Stimulated activated CD8-positive, alpha-beta memory T cell treated with anti-CD3 and anti-CD28 coated beads, Interleukin-7, amount 100 ng/mL, for 24 hours (primary cell): ENCODE measurements around the gene METTL5.
A peak's percentile ranks its signal among the peaks of the same experiment; 100 is the strongest.
"Not testable (repeated sequence)": the region's sequence is repeated elsewhere in the genome, so short reads cannot be mapped to it uniquely, and the experiment has no call there.

Experiments used
- DNase-seq: peaks from one replicate; pipeline ENCODE4 v3.0.0-alpha.2; 2020; ENCODE audit warnings: low read depth

METTL5 gene

DNA sequence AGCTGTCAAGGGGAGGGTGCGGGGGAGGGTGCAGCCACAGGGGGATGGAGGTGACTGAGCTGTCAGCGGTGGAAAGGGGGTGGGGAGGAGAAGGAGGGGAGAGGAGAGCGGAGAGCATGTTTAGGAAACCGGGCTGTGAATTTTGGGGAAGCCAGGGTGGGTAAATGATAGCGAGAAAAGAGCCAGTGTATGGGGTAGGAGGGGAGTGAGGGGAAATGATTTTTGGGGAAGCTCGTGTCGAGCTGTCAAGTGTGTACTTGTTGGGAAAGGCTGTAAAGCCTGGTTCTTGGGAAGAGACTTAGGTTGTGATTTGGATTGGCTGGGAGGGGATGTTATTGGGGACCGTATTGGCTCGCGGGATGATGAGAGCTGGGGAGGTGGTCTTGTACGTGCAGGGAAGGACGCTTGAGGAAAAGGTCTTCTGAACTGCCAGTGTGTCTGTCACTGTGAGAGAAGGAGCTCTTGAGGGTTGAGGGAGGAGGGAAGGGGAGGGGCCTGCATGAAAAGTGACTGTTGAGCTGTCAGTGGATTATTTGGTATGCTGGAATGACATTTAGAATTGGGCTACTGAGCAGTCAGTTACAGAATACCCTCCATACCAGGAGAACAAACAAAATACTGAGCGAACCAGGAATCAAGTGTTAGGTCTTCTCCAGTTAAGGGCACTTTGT, 3.6 kb upstream of the METTL5 start:
- DNase-seq = peak; percentile 18

GRCh38 chr2:169827272-169828140, 2.8 kb upstream of the METTL5 start, which contains the start of gene UBR3:
Gene UBR3, plus strand, starts transcription at chr2:169827454. Its CDS starts 54 bp downstream, at chr2:169827508.
- DNase-seq = peak; percentile 81

- DNase-seq = no peak
Measured at GRCh38 chr2:169823996-169824372, 721 bp downstream of the METTL5 start.

DNA sequence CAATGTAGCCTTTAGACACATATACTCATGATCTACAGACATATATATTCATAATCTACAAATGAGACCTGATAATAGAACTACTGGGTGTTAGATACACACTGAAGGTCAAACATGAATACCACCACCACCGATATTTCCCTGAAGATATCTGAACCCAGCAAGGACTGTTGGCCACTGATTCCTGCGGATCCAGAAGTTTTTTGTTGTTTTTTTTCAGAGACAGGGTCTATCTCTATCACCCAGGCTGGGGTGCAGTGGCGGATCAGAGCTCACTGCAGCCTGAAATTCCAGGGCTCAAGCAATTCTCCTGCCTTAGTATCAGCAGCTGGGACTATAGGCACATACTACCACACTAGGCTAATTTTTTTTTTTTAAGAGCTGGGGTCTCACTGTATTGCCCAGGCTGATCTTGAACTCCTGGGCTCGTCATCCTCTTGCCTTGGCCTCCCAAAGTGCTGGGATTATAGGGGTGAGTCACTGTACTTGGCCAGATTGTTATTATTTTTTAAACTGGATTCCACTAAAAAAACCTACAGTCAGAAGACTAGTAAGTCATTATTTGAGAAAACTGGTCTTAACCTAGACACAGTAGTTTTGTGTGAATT, 1.8 kb downstream of the METTL5 start:
- no peak for DNase-seq

DNA sequence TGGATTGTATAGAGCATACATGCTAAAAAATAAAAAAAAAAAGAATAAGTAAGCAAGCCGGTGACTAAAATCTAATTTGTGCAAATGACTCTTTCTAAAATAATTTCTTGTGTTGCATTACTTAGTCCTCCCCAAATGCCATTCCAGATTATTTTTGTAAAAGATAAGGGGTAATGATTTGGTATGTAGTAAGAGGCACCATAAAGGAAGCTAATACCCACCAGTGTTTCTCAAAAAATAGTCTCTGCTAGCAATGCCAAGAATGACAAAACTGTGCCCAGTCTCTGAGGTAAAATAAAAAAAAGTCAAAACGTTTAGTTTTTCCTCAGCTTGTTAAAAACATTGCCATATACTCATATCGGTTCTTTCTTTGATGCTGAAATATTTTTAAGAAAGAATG, 2.7 kb downstream of the METTL5 start:
- DNase-seq = no peak

GRCh38 chr2:169820101-169820500, 4.6 kb downstream of the METTL5 start:
- DNase-seq = not testable (repeated sequence)

DNA sequence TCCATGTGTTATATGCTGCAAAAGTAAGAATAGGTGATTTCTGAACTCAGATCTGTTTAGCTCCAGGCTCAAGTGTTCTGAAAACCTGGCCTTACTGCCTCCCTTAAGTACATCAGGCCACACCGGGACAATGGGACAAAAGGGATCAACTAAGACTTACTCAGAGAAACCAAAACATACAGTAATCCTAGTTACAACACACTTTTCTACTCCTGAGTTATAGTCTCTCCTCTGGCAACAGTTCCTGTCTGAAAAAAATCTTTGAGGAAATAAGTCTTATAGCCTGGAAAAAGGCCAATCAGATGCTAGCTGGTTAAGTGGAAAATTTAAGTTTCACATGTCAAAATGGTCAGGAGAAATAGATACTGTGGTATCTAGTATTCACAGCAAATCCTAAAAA, 5.6 kb downstream of the METTL5 start:
- DNase-seq = no peak

DNA sequence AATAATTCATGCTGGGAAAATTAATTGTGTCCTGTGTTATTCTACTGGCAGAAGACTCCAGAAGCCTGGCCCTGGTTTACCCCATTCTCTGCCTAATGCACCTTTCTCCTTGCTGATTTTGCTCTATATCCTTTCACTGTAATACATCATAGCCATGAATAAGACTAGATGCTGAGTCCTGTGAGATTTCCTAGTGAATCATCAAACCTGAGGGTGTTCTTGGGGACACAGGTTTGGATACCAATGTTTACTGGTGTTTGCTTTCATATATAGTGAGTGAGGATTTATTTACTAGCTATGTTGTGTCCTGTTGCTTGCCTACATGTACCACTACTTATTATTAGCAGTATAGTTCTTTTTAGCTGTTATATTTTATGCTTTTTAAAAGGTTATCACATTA, 6.5 kb downstream of the METTL5 start:
- no peak for DNase-seq

- not testable (repeated sequence) for DNase-seq
Measured at GRCh38 chr2:169817369-169817768, 7.3 kb downstream of the METTL5 start.

DNA sequence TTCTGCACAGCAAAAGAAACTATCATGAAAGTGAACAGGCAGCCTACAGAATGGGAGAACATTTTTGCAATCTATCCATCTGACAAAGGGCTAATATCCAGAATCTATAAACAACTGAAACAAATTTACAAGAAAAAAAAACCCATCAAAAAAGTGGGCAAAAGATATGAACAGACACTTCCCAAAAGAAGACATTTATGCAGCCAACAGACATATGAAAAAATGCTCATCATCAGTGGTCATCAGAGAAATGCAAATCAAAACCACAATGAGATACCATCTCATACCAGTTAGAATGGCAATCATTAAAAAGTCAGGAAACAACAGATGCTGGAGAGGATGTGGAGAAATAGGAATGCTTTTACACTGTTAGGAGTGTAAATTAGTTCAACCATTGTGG, 7.7 kb downstream of the METTL5 start:
- DNase-seq = not testable (repeated sequence)

DNA sequence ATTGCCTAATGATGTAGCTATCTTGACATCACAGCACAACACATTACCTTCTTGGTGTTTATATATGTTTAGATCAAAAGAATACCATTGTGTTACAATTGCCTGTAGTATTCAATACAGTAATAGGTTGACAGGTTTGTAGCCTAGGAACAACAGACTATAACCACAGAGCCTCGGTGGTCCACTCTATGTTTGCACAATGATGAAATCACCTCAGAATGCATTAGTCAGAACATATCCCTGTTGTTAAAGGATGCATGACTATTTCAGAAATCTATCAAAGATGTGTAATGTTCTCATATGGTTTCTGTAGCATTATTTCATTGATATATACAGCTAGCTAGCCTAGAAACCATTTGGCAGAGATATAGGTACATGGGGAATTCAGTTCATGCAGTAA, 8.9 kb downstream of the METTL5 start:
- no peak for DNase-seq

DNA sequence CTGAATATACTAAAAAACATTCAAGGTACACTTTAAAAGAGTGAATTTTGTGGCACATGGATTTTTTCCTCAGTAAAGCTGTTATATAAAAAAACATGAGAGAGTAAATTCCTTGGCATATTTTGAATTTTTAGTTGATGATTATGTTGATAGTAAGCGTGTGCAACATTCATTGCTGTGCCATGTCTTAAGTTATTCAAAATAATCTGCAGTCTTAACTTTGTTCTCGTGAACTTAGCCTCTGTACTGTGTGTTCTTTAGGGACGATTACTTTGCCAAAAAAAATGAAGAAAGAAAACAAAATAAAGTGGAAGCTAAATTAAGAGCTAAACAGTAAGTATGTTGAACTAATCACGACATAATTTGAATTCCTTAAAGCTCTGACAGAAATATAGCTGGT, 16.5 kb downstream of the METTL5 start:
- no peak for DNase-seq

- DNase-seq = no peak
Measured at GRCh38 chr2:169806586-169806985, 18.1 kb downstream of the METTL5 start.

DNA sequence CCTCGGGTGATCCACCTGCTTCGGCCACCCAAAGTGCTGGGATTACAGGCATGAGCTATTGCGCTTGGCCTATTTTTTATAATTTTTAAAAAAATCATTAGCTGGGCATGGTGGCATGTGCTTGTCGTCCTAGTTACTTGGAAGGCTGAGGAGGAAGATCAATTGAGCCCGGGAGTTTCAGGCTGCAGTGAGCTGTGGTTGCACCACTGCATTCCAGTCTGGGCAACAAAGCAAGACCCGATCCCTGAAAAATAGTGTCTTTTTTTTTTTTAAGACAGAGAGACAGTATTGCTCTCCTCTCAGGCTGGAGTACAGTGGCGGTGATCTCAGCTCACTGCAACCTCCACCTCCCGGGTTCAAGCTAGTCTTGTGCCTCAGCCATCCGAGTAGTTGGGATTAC, 21.2 kb downstream of the METTL5 start:
- DNase-seq = no peak

DNA sequence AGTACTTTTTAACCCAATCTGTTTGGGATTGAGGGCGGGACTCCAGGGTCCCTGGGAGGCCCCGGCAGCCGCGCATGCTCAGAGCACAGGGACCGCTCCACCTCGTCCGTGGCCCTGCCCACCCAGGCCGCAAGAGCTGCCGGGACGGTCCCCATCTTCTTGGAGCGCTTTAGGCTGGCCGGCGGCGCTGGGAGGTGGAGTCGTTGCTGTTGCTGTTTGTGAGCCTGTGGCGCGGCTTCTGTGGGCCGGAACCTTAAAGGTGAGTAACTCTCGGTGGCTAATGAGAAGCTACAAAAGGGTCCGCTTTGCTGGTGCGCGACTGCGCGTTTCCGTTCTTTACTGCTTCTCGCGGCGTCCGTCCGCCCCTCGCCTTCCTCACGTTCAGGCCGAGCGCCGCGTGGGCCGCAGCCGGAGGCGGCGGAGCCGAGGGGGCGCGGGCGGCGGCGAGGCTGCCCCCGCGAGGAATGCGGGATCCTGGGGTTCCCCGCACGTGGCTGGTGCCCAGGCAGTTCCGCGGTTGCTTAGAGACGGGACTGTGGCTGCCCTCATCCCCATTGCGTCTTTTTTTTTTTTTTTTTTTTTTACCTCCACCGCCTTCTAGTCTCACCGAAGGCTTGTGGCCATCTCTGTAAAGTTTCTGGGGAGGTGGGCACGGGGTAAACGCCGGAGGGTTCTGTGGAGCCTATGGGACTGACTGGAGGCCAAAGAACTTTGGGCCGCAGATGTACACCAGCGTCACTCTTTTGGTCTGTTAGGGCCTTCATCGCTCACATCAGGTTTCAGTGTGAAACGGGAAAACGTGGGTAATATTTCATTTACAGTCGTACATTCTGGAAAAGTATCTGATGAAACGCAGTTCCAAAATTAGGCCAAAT, 25.8 kb downstream of the METTL5 start, which contains the start of gene SSB:
Gene SSB, plus strand, starts transcription at position 154 of the 875 bp plus-strand sequence. CDS start 2,090 bp downstream, outside the sequence.
- peak; percentile 84 for DNase-seq

GRCh38 chr2:169798397-169798717, 26.3 kb downstream of the METTL5 start:
- DNase-seq = no peak

DNA sequence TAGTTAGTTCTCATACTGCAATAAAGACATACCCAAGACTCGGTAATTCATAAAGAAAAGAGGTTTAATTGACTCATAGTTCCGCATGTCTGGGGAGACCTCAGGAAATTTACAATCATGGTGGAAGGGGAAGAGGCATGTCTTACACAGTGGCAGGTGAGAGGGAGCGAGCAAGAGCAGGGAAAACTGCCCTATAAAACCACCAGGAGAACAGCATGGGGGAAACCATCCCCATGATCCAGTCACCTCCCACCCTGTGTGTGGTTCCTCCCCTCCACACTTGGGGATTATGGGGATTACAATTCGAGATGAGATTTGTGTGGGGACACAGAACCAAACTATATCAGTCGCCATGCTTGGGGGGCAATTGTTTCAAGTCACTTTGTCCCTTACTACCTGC, 27.1 kb downstream of the METTL5 start:
- no peak for DNase-seq

DNA sequence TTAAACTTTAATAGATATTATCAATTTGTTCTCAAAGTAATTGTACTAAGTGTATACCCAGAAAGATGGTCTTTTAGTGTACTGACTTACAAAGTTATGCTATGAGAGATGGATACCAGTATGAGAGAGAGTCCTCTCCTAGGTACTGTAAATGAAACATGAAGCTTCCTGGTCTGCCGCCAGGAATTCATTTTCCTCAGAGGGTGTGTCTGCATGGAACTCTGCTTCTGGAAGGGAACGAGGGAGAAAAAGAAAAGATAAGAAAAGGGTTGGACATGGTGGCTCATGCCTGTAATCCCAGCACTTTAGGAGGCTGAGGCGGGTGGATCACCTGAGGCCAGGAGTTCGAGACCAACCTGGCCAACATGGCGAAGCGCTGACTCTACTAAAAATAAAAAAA, 28.3 kb downstream of the METTL5 start:
- DNase-seq = no peak

GRCh38 chr2:169795181-169795580, 29.5 kb downstream of the METTL5 start:
- no peak for DNase-seq

- DNase-seq = no peak
Measured at GRCh38 chr2:169790581-169790980, 34.1 kb downstream of the METTL5 start.

DNA sequence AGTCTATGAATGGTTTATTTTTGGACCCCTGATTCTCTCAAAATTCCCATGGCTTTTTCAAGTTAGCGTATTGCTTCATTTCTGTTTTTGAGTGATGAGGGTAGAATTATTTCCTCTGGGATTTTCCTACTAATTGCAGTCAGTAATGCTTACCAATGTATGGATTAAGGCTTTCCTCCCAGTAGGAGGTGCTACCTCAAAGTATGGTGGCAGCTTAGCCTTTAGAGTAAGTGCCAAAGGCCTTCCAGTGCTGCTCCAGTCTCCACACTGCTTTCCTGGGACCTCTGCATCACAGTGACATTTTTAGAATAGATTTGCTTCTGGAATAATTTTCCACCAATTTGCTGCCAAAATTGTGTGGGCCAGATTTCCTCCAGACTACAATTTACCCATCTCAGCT, 42.2 kb downstream of the METTL5 start:
- no peak for DNase-seq
